Common myeloid progenitor, CD34-positive (primary cell): Measurements from ENCODE around the gene AP3D1.
A peak's percentile ranks its signal among the peaks of the same experiment; 100 is the strongest.

Experiments
- CTCF ChIA-PET: fragments of 350-600 bp; sonication (Branson Sonifier 250); formaldehyde crosslinking; loops from one replicate; lab custom pipeline; 2021; ENCODE audit warnings: antibody characterized with exemption; lab: Charles Lee
- POLR2A ChIA-PET: fragments of 350-600 bp; sonication (Branson Sonifier 250); formaldehyde crosslinking; loops from one replicate; lab custom pipeline; 2021; ENCODE audit warnings: antibody characterized with exemption; lab: Charles Lee
- DNase-seq, 3 donors: peaks; one replicate each; pipeline versions ENCODE4 v3.0.0 to v3.0.0-alpha.2; 2013
- H3K27ac ChIP-seq, 2 experiments: 1 replicate in 1 of 2; 2 replicates in 1 of 2; pipeline ENCODE4 v1.7.0; 2013; ENCODE audit warnings: inconsistent platforms in 2 of 2, low read length in 2 of 2, mild to moderate bottlenecking in 2 of 2, low read depth in 1 of 2, moderate library complexity in 1 of 2; ENCODE audit not compliant: severe bottlenecking in 2 of 2, insufficient read depth in 1 of 2, poor library complexity in 1 of 2
- H3K27me3 ChIP-seq, 5 experiments: replicated peaks in 2 of 5; 1 replicate in 3 of 5; 2 replicates in 2 of 5; pipeline versions ENCODE4 v1.6.1 to v1.7.0; 2013; ENCODE audit warnings: low read length in 4 of 5, mild to moderate bottlenecking in 2 of 5, moderate library complexity in 2 of 5, inconsistent platforms in 1 of 5; ENCODE audit not compliant: insufficient read depth in 5 of 5, control insufficient read depth in 4 of 5
- H3K36me3 ChIP-seq, 4 experiments: 1 replicate in 2 of 4; 2 replicates in 2 of 4; pipeline versions ENCODE4 v1.6.1 to v1.7.0; 2013; ENCODE audit warnings: low read length in 3 of 4, control low read depth in 1 of 4, mild to moderate bottlenecking in 1 of 4; ENCODE audit not compliant: control insufficient read depth in 4 of 4, insufficient read depth in 4 of 4
- H3K4me1 ChIP-seq, 4 experiments: 1 replicate in 3 of 4; 2 replicates in 1 of 4; pipeline versions ENCODE4 v1.6.1 to v1.7.1; 2013; ENCODE audit warnings: low read length in 3 of 4, mild to moderate bottlenecking in 3 of 4, control low read depth in 1 of 4, inconsistent platforms in 1 of 4, moderate library complexity in 1 of 4; ENCODE audit not compliant: control insufficient read depth in 4 of 4, insufficient read depth in 4 of 4; ENCODE audit errors: control extremely low read depth in 1 of 4
- H3K4me3 ChIP-seq, 7 experiments: 1 replicate in 4 of 7; 2 replicates in 3 of 7; pipeline versions ENCODE4 v1.5.1 to v1.7.0; 2013; ENCODE audit warnings: mild to moderate bottlenecking in 7 of 7, low read length in 6 of 7, moderate library complexity in 6 of 7, inconsistent platforms in 2 of 7, low read depth in 2 of 7, control low read depth in 1 of 7; ENCODE audit not compliant: insufficient read depth in 4 of 7, control insufficient read depth in 1 of 7; ENCODE audit errors: extremely low read depth in 1 of 7
- H3K9me3 ChIP-seq, 5 experiments: 1 replicate in 4 of 5; 2 replicates in 1 of 5; pipeline versions ENCODE4 v1.6.1 to v1.7.1; 2013; ENCODE audit warnings: low read length in 4 of 5, mild to moderate bottlenecking in 2 of 5, inconsistent platforms in 1 of 5, low read depth in 1 of 5, moderate library complexity in 1 of 5; ENCODE audit not compliant: control insufficient read depth in 4 of 5, insufficient read depth in 2 of 5; ENCODE audit errors: control extremely low read depth in 1 of 5
- WGBS: methylation state at CpG from one replicate; pipeline ENCODE4 v1.1.5; 2013; ENCODE audit not compliant: insufficient coverage; 5-methylcytosine and 5-hydroxymethylcytosine counted together

The AP3D1 gene

DNA sequence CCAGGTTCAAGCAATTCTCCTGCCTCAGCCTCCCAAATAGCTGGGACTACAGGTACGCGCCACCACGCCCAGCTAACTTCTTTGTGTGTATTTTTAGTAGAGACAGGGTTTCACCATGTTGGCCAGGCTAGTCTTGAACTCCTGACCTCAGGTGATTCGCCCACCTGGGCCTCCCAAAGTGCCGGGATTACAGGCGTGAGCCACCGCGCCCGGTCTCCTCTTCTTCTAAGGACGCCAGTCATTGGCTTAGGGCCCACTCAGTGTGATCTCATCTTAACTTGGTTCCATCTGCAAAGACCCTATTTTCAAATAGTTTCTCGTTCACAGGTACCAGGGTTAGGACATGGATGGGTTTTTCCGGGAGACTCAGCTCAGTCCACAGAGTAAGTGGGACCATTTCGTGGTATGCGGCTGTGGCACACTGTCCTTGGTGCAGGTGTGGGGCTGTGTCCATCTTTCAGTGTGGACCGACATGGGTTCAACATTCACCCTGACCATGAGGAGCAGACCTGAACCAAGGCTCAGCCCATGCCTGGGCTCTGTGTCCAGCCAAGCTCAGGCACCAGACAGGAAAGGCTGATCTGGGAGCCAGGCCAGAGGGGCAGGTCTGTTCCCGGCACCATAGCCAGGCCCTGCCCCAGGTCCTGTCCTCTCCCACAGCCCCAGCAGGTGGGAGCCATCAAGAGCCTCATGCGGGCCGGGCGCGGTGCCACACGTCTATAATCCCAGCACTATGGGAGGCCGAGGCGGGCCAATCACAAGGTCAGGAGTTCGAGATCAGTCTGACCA lies 97.6 kb downstream of the AP3D1 start:
- ChIA-PET POLR2A (no interaction called here), CTCF (interaction anchor here (0.8 to 2.8 kb wide), 6 partner anchors 8 to 130 kb away, joined by 3 to 21 read pairs (median 4); no protein-coding TSS in a partner anchor)
- H3K27ac ChIP-seq: no peak overlapping the region
- WGBS: 96% methylated on average over 20 of the region's 24 CpGs
- peaks cover 0 to 6% (median under 1%) of the 10 kb centered on the region in 4 experiments for H3K36me3 ChIP-seq
- no peaks in the 10 kb centered on the region for H3K9me3 ChIP-seq
- H3K27me3 ChIP-seq: no peaks in the 10 kb centered on the region
- DNase-seq: no peak
- H3K4me1 ChIP-seq: peaks cover 0 to 66% (median 58%) of the 10 kb centered on the region in 4 experiments
- H3K4me3 ChIP-seq: no peak overlapping the region

GRCh38 chr19:2051773-2052704 lies 99.3 kb downstream of the AP3D1 start:
- Histone ChIP-seq H3K4me1 (peaks cover 0 to 60% (median 54%) of the 10 kb centered on the region in 4 experiments), H3K27ac (peak overlapping the region; percentile 46 to 78), H3K27me3 (no peaks in the 10 kb centered on the region), H3K36me3 (peaks cover 0 to 21% (median 11%) of the 10 kb centered on the region in 4 experiments), H3K4me3 (peak overlapping the region in 5 of 7 experiments; percentile 26 to 81 (median 53)), H3K9me3 (no peaks in the 10 kb centered on the region)
- DNase-seq: peak; percentile 43 to 88 (median 82)
- WGBS: 11% methylated on average over 9 of the region's 18 CpGs
- POLR2A ChIA-PET: interaction anchor here (0.6 to 2.1 kb wide), 12 partner anchors 8 to 38 kb away, joined by 3 to 14 read pairs (median 4); partner anchors contain the start of gene BTBD2
- CTCF ChIA-PET: interaction anchor here (0.8 to 2.8 kb wide), 15 partner anchors 10 to 187 kb away, joined by 3 to 21 read pairs (median 3); no protein-coding TSS in a partner anchor

GRCh38 chr19:2050991-2051772 lies 100.2 kb downstream of the AP3D1 start, which contains the start of gene MKNK2:
Gene MKNK2 (minus strand): TSS chr19:2051244. CDS start chr19:2050851, 393 bp downstream.
- Histone ChIP-seq H3K36me3 (peaks cover 0 to 30% (median 17%) of the 10 kb centered on the region in 4 experiments), H3K4me1 (peaks cover 0 to 53% (median 47%) of the 10 kb centered on the region in 4 experiments), H3K27ac (peak within 1 kb of the TSS; percentile 46 to 81), H3K27me3 (no peaks in the 10 kb centered on the region), H3K4me3 (peak within 1 kb of the TSS; percentile 58 to 94 (median 81)), H3K9me3 (no peaks in the 10 kb centered on the region)
- 3% methylated on average over 80 of the region's 93 CpGs for WGBS
- CTCF ChIA-PET: interaction anchor here (0.8 to 2.8 kb wide), 10 partner anchors 9 to 188 kb away, joined by 3 to 21 read pairs (median 3); no protein-coding TSS in a partner anchor
- POLR2A ChIA-PET: interaction anchor here (0.6 to 2.1 kb wide), 10 partner anchors 9 to 44 kb away, joined by 4 to 14 read pairs (median 4); partner anchors contain the start of genes BTBD2 and MOB3A
- peak; percentile 79 to 88 (median 88) for DNase-seq
